HG02852 (cell line): ENCODE data around the gene MED15.

ENCODE experiments used
- ATAC-seq: cut with Tn5 transposase; IDR thresholded peaks from one replicate; pipeline ENCODE4 v1.9.1; 2021; ENCODE audit warnings: mild to moderate bottlenecking, moderate library complexity; ENCODE audit not compliant: unreplicated experiment

Gene MED15

GRCh38 chr22:20568502-20569058 is 61.2 kb downstream of the MED15 start:
- ATAC-seq, result no peak

DNA sequence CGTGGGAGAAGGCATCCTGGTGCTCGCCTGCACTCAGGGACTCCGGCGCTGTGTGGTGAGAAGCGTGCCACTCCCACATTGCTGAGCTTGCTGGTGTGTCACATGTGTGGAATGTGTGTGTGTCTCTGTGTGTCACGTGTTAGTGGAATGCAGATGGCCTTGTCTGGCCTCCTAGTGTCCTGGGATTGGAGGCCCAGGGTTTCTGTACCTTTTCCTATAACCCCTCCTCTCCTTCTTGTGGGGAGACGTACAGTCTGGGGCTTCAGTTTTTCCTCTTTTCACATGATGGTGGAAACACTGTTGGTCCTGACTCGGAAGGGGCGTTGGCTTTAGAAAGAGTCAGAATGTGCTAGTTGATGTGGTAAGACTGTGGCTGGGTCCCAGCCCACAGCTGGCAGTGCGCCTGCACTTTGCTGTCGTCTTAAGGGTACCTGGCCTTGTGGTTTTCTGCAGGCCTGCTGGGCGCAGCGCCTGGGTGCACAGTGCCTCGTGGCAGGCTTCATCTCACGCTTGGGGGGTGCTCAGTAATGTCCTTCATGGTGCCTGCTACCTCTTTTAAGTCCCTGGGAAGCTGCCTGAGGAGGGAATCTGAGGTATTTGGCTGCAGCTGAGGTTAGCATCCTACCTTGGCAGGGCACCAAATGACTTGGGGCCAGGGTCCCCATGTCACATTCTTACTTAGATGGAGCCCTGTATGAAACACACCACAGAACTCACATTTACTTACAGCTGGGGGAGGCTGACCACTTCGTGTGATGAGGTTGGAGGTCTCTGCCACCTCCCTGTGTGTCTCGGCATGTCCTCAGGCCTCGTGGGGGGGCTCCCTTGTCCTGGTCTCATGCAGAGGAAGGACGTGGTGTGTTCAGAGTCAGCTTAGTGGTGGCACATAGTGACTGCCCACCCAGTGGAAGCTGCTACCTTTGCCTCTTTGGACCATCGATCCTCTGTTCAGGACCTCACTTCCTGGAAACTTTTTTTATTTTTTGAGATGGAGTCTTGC is 61.9 kb downstream of the MED15 start:
- ATAC-seq, result no peak

GRCh38 chr22:20571078-20571503 is 63.7 kb downstream of the MED15 start:
- no peak for ATAC-seq

DNA sequence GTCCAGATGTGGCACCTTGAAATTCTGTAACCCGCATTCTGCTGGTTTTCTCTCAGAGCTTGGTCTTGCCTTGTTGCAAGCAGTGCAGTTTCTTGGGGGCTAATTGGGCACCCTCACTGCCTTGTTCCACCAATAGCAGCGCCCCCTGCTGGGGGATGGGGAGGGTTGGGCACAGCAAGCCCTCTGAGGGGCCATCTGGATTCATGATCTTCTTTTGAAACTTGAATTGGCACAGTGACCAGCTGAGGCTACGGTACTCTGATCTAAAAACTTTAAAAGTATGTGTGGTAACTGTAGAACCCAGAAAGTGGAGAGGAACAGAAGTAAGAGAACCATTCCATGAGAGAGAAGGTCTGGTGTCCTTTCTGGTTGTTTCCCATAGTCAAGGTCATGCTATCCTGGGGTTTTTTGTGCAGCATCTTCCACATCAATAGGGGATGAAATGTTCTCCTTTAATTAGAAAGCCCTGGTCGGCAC is 64.2 kb downstream of the MED15 start:
- no peak for ATAC-seq

DNA sequence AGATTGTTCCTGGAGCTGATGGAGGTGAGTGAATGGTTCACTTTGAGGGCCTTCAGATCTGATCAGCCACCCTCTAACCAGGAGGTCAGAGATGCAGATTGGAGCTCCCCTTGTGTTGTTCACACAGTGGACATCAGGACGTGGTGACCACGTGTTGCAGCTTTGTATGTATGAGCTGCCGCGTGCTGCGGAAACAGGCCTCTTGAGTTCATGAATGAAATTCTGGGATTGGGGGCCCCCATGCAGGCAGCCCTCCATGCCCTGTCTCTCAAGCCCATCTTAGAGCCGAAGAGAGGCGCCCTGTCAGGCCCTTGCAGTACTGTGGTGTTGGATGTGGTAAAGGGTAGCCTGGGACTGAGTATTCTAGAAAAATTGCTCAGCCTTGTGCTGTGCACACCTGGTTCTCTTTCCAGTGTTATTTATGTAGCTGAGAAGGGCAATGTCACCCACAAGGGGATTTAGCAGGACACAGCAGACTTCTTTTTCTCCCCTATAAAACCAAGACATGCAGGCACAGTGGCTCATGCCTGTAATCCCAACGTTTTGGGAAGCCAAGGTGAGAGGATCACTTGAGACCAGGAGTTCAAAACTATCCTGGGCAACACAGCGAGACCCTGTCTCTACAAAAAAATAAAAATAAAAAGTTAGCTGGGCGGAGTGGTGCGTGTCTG is 64.9 kb downstream of the MED15 start:
- ATAC-seq, result no peak

- ATAC-seq, result no peak
Observed at GRCh38 chr22:20573176-20573832, 65.9 kb downstream of the MED15 start.

DNA sequence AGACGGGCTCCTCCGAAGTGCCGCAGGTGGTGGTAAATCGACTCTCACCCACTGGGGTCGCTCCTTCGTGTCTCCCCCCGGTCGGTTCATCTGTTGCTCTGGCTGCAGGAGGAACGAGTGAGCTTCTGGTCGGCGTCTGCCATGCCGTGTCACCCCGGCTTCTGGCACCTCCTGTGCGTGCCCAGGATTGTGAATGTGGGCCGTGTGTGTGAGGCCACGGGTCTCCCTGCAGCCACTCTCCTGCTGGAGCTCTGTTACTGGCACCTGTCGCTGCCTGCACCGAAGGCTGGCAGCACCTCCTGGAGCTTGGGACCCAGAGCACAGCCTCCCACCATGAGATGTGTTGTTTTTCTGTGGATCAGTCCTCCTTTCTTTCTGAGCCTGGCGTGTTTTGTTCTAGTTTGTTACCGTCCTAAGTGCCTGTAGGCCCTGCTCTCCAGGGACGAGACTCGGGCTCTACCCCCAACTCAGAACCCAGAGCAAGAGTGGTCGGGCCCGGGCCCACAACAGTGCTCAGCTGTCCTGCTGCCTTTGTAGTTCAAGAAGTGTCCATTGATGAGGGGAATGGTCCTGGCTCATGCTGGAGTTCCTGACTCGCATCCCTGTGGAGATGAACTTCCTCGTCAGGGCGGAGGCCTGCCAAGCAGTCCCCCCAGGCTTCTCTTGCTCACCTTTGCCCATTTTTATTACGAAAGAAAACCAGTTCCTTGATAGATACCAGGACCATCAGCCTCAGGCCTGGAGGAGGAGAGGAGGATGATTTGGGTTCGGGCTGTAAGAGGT is 66.6 kb downstream of the MED15 start:
- no peak for ATAC-seq

DNA sequence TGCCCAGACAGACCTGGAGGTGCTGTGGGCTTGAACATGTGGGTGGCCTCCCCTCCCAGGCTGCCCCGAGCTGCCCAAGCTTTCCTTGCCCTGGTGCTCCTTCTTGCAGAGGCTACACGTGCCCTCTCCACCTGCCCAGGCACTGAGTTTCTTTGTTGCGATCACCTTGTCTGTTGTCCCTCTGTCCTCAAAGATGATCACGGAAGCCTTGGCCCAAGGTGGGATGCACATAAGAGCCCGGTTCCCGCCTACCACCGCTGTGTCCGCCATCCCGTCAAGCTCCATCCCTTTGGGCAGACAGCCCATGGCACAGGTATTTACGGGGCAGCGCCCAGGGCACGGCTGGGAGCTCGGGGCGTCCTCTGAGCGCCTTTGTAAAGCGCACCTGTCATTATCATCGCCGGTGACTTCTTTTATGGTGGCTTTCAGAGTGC is 67.5 kb downstream of the MED15 start:
- ATAC-seq, result no peak

DNA sequence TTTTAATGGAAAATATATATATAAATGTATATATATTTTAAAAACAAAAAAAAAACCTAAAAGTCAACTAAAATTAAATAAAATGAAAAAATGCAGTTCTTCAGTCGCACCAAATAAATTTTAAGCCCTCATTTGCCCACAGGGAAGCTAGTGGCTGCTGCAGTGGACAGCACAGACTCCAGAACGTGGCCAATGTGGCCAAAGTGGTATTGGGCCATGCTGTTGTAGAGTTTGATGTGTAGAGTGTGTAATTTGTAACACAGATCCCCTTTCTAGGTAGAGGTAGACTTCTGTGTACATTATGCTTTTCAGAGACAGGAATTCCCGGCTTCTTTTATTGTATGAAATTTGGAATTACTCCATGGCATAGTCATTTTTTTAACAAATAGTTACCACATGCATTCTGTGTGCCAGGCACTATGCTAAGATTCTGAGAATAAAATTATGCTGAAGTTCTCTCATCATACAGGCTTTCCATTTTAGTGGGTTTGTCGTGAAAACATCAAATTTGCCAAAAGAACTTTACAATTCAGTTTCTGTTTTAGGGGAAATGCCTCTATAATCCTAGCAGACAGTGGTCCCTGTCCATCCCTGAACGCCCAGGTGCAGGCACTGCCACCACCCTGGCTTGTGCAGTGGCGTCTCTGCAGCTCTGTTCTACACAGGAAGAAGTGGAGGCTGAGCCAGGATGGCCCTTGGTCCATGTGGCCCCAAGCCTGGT is 68.5 kb downstream of the MED15 start:
- ATAC-seq, result no peak

- ATAC-seq, result no peak
Observed at GRCh38 chr22:20576445-20576816, 69.0 kb downstream of the MED15 start.

- ATAC-seq, result no peak
Observed at GRCh38 chr22:20577045-20577444, 69.6 kb downstream of the MED15 start.

- ATAC-seq, result no peak
Observed at GRCh38 chr22:20577549-20577975, 70.2 kb downstream of the MED15 start.

GRCh38 chr22:20578192-20578591 is 70.8 kb downstream of the MED15 start:
- no peak for ATAC-seq

DNA sequence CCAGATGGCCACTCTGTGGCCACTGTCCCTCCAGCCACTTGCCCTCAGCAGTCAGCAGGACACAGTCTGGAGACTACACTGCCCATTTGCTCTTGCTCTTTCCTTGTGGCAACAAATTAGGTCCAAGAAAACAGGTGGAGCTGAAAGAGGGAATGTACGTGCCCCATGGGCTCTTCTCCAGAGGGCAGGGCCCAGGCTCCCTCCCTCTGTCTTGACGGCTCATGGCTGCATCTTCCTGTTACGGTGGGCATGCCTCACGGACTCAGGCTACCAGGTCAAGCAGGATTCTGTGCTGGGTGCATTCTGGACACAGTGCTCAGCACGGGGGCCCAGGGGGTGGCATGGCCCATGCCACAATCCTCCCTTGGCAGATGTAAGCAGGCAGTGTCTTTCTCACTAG is 71.3 kb downstream of the MED15 start:
- ATAC-seq, result no peak

DNA sequence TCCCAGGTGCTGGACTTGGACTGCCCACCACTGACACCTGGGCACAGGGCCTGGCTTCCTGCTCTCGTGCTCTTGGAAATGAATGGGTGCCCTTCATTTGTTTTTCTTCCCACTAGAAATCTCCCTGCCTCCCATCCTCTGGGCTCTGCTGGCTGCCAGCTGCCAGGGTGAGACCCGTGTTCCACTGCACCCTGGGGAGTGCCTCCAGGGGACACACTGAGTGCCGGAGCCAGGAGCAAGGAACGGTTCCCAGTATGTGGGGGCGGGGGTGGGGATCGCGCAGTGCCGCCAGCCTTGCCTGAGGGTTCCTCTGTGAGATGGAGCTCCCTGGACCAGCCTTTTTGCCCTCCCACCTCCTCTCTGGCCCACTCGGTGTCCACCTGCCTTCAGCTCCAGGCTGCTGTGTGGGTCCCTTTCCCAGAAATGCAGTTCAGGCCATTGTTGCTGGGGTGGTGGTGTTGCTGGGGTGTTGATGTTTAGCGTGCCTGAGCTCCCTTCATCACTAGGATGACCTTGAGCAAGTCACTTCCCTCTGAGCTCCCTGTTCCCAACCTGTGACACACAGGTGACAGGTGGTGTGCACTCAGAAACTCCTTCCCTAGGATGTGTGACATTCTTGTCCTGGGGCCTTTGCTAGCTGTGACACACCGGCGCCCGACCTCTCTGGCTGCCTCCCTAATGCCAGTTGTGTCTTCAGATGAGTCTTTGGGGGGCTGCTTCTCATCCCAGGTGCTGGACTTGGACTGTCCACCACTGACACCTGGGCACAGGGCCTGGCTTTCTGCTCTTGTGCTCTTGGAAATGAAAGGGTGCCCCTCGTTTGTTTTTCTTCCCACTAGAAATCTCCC is 72.1 kb downstream of the MED15 start:
- no peak for ATAC-seq

DNA sequence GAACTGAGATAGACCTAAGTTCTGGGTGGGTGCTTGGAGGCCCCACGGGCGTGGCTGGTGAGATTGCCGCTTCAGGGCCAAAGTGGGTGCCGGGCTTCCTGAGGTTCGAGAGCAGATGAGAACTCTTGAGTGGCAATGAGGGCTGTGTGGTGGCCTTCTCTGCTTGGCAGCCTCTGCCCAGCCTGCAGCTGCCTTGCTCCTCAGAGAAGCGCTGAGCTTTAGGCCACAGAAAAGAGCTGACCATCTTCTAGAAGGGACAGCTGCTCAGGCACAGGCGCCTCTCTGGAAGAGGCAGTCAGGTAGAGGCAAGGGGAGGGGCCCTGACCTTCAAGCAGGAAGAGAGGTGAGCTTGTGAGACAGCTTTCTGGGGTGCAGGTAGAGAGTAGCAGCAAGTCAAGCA is 72.8 kb downstream of the MED15 start:
- no peak for ATAC-seq

- no peak for ATAC-seq
Observed at GRCh38 chr22:20580611-20581502, 73.4 kb downstream of the MED15 start.
